Measurements from ENCODE around the gene NFKB2. TPM values are rescaled to one million over a fixed set of nuclear protein-coding genes. Genes with fewer than 3 reads are reported as not detected.
A peak's percentile ranks its signal among the peaks of the same experiment; 100 is the strongest.

The NFKB2 gene
- total RNA-seq, 1 donor from 2014 or later, result 19.8 TPM

DNA sequence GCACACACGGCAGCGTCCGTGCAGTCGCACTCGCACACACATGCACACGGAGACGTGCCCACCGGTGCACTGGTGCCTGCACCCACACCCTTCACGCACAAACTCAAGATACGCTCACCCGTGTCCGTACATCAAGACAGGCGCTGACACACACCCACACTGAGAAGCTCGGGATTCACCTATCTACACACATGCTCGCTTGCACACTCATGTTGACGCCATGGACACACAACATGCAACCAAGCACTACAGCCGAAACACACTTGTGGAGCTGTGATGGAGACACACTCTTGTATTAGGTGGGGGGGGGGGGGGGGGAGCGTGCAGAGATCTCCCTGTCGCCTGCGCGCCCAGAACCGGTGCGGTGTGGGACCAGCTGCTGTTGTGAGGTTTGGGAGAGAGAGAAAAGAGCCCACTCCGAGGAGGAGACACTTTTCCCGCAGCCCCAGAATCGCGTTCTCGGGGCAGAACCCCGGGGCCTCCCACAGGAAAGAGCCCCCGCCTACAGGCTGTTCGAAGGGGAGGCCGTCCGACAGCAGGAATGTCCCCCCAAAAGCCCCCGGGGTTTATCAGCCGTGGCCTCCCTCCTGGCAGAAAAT lies 605 bp upstream of the NFKB2 start:
- peak; percentile 56 for DNase-seq

DNA sequence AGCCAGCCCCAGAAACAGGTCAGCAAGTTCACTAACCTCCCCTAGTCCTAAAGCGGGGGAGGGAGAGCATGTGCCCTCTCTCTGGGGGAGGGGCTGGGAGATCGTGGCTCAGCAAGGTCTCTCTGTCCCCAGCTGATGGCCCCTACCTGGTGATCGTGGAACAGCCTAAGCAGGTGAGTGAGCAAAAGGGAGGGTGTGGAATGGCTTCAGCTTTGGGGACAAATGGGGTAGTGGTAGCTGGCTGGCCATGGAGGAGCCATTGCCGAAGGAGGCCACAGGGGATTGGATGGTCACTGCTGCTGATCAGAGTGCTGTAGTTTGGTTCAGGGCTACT lies 779 bp downstream of the NFKB2 start:
- DNase-seq, result no peak

DNA sequence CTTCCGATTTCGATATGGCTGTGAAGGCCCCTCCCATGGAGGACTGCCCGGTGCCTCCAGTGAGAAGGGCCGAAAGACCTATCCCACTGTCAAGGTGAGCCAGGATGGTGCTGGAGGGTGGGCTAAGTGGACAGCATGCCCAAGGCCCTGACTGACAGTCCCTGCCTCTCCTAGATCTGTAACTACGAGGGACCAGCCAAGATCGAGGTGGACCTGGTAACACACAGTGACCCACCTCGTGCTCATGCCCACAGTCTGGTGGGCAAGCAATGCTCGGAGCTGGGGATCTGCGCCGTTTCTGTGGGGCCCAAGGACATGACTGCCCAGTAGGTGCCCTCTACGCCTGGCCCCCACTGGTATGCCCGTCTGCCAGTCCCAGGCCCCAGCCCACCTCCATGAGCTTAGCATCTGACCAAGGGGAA lies 1.2 kb downstream of the NFKB2 start:
- DNase-seq, result no peak

DNA sequence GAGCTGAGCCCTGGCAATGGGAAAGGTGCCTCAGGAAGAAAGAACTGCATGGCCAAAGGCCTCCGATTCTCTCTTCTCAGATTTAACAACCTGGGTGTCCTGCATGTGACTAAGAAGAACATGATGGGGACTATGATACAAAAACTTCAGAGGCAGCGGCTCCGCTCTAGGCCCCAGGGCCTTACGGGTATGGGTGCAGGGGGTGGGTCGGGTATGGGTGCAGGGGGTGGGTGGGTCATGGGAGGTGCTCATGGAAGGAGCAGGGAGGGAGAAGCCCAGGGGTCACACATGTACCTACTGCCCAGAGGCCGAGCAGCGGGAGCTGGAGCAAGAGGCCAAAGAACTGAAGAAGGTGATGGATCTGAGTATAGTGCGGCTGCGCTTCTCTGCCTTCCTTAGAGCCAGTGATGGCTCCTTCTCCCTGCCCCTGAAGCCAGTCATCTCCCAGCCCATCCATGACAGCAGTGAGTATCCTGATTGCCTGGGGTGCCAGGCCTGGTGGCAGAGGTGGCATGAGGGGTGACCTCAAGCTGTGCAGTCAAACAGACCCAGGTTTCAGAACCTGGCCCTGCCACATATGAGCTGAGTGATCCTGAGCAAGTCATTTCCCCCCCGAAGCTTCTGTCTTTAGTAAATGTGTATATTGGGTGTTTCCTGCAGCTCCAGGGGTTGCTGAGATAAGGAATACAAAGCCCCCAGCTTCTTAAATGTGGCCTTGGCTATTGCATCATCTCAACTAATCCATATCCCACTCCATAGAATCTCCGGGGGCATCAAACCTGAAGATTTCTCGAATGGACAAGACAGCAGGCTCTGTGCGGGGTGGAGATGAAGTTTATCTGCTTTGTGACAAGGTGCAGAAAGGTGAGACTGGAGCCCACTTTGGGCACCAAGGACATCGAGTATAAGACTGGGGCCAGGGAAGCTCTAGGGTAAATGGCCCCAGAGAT lies 2.0 kb downstream of the NFKB2 start:
- DNase-seq, result no peak

DNA sequence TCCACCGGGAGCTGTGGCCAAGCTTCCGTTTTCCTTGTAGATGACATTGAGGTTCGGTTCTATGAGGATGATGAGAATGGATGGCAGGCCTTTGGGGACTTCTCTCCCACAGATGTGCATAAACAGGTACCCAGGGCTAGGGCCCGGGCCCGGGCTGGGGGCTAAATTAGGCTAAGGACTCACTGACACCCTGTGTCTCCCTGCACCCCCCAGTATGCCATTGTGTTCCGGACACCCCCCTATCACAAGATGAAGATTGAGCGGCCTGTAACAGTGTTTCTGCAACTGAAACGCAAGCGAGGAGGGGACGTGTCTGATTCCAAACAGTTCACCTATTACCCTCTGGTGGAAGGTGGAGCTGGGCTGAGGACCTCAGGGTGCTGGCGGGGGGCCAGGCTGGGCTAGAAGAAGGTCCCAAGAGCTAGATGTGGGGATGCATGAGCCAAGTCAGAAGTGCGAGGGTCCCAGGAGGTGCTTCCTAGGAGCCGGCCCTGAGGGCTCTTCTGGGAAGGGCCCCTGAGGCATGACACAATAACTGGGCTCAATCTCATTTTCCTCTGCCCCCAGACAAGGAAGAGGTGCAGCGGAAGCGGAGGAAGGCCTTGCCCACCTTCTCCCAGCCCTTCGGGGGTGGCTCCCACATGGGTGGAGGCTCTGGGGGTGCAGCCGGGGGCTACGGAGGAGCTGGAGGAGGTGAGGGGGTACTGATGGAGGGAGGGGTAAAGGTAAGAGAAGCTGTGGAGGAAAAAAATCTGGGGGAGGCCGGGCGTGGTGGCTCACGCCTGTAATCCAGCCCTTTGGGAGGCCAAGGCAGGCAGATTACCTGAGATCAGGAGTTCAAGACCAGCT lies 2.9 kb downstream of the NFKB2 start:
- no peak for DNase-seq

DNA sequence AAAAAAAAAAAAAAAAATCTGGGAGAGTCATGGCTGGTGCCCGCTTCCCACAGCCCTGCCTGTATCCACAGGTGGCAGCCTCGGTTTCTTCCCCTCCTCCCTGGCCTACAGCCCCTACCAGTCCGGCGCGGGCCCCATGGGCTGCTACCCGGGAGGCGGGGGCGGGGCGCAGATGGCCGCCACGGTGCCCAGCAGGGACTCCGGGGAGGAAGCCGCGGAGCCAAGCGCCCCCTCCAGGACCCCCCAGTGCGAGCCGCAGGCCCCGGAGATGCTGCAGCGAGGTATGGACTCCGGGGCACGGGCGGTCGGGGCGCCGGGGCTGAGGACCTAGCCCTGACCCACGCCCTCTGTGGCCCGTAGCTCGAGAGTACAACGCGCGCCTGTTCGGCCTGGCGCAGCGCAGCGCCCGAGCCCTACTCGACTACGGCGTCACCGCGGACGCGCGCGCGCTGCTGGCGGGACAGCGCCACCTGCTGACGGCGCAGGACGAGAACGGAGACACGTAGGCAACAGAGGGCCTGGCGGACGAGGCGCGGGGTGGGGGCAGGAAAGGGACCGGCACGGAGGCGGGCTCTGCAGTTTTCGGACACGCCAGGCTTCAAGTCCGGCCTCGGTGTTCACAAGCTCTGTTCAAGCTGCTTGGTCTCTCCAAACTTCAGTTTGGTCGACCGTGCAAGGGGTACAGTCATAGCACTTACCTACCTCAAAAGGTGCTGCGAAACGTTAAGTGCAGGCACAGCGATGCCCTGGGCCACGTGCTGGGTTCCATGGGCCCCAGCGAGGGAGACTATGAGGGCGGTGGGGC lies 3.9 kb downstream of the NFKB2 start:
- peak; percentile 93 for DNase-seq

DNA sequence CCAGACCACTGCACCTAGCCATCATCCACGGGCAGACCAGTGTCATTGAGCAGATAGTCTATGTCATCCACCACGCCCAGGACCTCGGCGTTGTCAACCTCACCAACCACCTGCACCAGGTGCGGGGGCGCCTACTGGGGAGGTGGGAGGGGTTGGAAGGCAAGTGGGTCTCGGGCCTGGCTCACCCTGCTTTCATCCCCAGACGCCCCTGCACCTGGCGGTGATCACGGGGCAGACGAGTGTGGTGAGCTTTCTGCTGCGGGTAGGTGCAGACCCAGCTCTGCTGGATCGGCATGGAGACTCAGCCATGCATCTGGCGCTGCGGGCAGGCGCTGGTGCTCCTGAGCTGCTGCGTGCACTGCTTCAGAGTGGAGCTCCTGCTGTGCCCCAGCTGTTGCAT lies 4.6 kb downstream of the NFKB2 start:
- no peak for DNase-seq

DNA sequence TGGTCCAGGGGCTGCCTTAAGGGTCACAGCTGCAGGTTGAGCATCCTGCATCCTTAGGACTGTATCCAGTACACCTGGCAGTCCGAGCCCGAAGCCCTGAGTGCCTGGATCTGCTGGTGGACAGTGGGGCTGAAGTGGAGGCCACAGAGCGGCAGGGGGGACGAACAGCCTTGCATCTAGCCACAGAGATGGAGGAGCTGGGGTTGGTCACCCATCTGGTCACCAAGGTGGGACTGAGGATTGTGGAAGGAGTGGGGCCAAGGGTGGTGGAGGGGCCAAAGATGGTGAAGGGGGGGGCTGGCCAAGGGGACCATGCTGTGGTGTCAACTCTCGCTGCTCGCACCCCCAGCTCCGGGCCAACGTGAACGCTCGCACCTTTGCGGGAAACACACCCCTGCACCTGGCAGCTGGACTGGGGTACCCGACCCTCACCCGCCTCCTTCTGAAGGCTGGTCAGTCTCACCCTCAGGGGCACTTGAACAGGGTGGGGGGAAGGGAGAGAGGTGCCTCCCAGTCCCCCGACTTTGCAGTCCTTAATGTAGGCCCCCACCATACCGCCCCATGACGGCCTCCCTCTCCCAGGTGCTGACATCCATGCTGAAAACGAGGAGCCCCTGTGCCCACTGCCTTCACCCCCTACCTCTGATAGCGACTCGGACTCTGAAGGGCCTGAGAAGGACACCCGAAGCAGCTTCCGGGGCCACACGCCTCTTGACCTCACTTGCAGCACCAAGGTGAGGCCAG lies 5.3 kb downstream of the NFKB2 start:
- DNase-seq, result no peak

DNA sequence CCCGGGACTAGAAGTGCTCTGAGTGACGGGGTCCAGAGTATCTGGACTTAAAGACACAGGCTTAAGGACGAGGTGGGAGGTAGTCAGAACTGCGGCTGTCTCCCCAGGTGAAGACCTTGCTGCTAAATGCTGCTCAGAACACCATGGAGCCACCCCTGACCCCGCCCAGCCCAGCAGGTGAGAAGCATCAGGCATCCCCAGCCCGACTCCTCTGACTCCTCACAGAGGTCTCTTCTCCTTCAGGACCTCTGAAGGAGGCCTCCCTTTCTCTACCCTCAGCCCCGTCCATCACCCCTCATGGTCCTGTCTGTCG lies 5.8 kb downstream of the NFKB2 start:
- no peak for DNase-seq

DNA sequence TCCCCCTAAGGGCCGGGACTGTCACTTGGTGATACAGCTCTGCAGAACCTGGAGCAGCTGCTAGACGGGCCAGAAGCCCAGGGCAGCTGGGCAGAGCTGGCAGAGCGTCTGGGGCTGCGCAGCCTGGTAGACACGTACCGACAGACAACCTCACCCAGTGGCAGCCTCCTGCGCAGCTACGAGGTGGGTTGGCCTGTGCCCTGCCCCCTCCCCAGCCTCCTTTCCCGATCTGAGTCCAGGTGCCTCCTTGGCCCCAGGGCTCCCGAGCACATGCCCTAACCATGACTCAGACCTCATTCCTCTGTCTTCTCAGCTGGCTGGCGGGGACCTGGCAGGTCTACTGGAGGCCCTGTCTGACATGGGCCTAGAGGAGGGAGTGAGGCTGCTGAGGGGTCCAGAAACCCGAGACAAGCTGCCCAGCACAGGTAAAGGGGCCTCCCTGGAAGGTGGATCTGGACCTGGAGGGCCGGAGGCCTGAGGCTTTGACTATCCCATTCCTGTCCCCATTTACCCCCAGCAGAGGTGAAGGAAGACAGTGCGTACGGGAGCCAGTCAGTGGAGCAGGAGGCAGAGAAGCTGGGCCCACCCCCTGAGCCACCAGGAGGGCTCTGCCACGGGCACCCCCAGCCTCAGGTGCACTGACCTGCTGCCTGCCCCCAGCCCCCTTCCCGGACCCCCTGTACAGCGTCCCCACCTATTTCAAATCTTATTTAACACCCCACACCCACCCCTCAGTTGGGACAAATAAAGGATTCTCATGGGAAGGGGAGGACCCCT lies 6.4 kb downstream of the NFKB2 start:
- DNase-seq, result no peak

DNA sequence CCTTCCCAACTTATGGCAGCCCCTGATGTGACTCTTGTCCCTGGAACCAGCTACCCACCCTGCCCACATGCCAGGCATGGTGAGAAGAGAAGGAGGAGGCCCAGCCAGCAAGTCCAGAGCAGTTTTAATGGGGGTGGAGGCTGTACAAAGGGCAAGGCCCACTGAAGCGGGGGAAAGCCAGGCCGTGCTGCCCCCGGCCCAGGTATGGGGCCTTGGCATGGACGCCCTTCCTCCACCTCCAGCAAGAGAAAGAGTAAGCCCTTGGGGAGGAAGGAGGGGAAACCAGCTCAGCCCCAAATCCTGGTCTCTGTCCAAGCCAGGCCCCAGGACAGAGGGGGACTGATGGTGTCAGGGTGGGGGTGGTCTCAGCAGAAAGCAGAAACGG lies 7.0 kb downstream of the NFKB2 start:
- DNase-seq, result no peak

DNA sequence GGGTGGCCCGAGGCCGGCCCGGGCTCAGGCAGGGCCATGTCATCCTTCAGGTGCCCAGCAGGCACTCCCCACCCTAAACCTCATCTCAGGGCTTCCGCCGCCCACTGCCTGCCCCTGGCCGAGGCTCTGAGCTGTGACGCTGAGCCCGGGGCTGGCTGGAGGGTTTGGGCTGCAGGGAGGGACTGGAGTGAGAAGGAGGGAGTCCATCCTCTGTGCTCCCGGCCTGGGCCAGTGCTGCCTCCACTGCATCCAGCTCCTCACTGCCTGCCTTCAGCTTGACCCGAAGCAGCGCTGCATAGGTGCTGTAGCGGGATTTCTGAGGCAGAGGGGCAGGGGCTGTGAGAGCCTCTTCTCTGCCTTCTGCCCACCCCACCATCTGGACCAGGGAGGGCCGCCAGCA lies 7.6 kb downstream of the NFKB2 start:
- no peak for DNase-seq

DNA sequence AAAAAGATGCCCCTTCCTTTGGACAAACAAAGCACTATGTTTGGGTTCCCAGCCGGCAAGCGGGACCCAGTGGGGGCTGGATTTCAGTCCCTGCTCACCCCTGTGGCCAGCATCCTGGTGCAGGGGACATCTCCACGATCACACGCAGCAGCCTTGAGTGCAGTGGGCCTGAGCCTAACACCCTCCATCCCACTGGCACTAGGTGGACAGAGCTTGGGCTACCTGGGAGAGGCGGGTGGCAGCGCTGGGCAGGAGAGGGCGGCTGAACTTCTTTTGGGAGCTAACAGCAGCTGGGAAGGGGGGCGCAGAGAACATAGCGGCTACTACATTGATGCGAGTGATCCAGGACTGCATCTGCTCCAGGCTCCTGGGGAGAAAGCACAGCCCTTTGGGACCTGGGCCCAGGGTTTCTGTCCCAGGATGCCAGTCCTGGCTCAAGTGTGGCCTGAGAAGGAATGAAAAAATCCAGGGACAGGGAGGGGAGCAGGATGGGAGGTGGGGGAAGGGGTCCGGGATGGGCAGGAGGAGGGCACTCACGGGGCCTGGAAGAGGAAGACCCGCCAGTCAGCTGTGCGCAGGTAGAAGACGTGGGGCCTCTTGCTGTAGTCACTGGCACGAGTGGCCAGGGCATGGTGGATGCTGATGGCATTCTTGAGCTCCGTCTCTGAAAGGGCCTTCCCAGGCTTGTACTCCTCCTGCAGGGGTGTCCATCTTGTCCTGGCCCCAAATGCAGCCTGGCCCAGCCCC lies 9.0 kb downstream of the NFKB2 start:
- no peak for DNase-seq

DNA sequence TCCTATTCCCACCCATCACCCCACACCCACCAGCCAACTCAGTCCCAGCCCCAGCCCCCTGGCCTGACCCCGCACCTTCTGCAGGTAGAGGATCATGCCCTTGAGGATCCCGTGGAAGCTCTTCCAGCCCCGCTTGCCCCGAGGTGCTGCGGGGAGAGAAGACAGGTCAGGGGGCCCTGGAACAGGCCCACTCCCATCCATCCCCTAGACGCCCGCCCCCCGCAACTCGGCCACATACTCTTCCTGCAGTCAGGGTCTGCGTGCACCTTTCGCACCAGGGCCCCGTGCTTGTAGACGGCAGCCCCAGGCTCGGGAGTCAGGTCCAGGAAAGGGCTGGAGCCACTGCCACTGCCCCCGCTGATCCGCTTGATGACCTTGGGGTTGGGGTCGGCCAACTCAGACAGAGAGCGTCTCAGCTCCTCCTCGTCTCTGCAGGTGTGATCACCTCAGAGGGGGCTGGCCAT lies 9.6 kb downstream of the NFKB2 start:
- DNase-seq, result no peak

DNA sequence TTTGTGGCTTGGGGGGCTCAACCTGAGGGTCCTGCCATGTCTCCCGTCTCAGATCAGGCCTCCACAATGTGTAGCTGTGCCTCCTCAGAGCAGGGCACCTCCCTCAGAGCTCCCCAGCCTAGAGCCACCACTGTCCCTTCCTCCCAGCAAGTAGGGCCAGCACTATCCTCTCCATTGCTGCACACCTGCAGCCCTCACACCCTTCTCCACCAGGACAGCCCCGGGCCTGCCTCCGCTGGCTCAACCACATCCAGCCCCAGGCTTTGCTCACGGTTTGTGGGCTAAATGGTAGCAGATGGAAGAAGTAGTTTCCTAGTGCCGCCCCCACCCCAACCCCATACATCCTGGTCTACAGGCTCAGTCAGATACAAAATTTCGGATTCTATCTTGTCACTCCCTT lies 10.1 kb downstream of the NFKB2 start:
- no peak for DNase-seq

DNA sequence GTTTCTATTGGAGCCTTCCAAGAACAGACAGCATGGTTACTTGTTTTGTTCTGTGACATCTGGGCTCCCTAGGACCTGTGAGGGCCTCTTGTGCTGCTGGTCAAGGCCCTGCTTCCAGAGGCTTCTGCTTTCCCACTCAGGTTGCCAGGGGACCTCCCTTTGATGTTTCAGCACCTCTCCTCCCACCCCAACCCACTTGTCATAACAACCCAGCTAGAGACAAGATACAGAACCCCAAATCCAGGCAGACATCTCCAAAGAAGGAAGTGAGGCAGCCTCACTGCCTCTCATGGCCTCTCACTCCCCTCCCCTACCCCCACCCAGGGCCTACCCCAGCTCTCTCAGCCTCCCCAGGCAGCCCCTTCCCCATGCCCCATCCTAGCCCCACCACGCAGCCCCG lies 11.3 kb downstream of the NFKB2 start:
- no peak for DNase-seq

DNA sequence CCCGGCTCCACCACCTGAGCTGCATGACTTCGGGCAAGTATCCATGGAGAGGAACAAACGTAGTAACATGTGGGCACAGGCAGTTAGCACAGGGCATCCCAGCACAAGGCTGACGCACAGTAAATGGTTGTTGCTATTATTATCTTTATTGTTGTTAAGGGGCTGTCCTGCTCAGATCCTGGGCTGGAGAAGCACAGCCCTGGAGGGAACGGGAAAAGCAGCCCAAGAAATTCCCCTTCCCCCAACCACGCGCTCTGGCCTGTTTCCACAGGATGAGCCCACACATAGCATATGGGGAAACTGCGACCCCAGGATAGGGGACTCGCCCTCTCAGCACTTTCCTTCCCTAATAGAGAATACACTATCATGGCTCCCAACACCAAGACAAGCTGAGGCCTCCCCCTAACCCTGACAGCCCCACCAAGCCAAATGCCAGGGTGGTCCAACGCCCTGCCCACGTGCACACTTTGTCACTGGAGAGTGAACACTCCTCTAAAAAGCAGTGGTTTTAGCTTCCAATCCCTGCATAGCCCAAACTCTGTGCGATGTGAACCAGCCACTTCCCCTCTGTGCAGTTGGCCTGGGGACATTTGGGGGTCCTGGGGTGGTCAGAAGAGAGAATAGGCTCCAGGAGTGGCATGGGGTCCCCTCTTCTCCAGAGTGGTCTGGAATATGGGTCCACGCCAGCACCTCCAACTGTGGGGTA lies 12.1 kb downstream of the NFKB2 start:
- DNase-seq, result no peak

DNA sequence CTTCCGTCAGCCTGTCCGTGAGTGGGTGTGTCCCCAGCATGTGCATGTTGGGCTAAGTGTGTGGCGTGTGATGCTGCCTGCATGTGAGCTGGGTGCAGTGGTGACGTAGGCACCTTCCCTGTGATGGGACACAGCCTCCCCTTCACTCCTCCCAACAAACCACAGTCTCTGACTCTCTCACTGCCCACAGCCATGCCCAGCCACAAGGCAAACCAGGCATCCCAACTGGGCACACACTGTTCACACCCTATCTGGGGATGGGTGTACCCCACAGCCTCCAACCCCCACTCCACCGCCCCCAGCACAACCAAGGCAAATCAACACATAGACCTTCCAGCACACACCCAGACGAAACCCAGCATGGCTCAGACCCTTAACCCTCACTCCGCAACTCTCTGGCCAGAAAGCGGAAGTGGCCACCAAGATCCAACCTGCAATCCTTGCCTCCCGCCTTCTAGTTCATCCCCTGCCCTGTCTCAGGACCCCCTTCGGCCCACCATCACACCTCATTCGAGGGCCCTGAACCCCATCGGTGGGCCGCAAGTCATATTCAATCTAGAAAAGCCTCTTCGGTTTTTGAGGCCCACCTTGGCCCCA lies 12.7 kb downstream of the NFKB2 start:
- no peak for DNase-seq
